ENCODE data around the gene KCNQ2.
A peak's percentile ranks its signal among the peaks of the same experiment; 100 is the strongest.

The KCNQ2 gene

DNA sequence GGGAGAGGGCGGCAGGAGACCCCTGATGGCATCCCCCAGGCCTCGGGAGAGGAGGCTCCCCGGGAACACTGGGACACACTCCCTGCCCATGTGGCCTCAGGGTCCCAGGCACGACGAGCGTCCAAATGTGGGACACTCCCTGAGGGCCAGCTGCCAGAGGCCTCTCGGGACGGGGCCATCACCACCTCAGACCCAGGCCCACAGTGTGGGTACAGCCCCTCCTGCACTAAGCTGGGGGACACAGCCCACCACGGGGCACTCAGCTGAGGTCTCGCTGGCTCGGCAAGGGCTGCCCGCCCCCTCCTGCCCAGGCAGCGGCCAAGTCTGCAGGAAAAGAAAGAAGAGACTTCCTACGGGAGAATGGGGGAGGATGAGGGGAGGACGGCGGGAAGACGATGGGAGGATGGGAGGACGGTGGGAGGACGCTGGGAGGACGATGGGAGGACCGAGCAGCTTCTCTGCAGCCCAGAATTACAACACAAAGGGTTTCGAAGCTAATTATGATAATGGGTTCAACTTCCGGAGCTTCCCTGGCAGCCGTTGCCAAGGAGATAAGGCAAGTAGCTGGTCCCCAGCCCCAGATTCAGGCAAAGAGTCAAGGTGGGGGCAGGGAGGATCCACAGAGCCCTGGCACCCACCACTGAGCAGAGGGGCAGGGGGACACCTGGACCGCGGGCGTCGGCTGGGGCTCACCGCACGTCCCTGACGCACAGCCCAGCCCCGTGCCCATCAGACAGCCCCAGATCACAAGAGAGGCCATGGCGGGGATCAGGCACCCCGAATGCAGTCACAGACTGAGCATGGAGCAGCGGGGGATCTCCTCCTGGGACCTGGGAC, 17.5 kb downstream of the KCNQ2 start:
- no peak for DNase-seq (ENCODE audit: low spot score)

DNA sequence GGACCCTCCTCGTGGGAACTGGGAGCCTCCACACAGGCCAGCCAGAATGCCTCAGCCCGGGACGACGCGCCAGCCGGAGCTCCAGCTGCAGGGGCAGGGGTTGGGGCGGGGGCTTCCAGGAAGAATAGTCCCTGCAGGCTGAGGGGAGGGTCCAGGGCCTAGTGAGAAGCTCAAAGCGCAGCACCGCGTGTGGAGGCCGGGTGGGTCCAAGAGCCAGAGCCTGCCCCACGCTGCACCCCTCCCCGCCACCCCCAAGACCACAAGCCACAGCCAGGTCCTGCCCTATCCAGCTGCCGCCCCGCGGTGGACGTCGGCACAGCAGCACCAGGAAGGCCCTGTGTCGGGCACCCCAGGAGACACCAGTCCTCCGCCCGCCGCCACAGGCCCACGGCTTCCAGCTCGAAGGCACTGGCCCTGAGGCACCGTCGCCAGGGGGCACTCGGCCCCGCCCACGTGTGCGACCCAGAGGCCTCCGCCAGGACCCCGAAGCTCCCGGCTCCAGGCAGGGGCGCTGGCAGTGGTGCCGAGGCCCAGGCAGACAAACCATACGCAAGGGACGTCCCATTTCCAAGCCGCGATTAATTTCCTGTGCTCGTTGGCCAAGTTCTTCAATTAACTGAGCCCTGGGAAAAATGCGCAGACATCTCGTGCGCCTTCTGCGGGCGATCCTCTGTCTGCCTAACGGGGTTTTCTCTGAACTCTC, 19.5 kb downstream of the KCNQ2 start:
- DNase-seq (ENCODE audit: low spot score) = peak; percentile 48

DNA sequence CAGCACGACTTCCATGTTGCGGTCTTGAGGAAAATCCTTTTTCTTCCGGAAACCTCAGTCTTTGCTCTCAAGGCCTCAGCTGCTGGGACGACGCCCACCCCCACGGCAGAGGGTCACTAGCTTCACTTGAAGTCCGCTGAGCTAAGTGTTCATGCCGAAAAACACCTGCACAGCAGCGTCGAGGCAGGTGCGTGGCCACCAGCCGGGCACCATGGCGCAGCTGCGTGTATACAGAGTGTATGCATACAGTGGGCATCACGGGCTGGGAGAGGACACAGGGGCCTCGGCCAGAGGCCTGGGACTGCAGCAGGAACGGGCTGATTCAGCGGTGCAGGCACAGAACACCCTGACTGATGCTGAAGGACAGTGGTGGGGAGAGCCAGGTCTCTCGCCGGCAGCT, 20.1 kb downstream of the KCNQ2 start:
- no peak for DNase-seq (ENCODE audit: low spot score)

DNA sequence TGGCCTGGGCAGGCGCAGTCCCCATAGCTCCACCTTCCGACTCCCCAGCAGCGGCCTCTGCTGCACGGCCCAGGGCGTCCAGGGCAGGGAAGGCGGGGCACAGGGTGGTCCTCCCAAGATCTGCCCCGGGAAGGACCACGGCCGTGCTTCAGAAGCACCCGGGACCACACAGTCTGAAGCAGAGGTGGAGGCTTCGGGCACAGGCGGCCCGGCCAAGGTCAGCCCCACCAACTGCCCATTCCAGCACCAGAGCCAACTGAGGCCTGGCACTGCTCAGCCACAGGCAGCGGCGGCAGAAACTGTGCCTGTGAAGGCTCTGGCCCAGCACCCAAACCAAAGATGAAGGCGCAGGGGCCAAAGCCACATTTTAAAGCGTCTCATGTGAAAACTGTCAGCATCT, 20.6 kb downstream of the KCNQ2 start:
- DNase-seq (ENCODE audit: low spot score) = no peak

DNA sequence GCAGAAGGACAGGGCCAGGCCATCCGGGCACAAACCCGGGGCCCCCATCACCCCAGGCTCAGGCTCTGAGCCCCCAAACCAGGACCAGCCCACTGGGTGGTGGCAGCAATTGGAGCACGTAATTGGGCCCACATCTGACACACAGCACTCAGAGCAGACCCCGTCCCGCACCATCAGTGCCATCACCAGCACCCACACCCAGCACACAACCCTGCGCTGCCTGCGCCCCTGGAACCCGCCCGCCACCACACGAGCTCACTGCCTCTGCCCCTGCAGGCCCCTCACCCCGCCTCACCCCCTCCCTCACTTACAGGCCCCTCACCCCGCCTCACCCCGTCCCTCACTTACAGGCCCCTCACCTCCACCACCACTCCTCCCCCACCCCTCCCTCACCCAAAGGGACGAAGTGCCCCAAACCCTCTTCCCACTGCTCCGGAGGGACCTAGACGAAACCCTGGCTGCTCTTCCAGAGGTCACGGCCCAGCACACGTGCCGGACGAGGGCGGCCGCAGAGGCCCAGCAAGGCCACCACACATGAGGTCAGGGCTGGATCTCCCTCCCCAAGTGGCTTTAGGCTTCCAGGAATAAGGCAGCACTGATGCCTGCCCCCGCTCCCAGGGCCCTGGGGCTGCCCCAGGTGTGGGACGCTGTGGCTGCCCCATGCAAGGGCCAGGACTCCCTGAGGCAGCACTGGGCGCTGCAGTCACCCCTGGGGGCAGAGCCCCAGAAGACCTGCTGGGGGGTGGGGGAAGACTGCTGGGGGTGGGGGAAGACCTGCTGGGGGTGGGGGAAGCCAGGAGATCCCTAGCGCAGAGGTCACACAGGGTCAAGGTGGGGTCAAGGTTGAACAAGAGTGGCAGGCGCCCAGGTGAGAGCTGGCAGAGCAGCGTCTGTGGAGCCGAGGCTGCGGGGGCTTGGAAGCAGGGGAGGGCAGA, 22.4 kb downstream of the KCNQ2 start:
- no peak for DNase-seq (ENCODE audit: low spot score)

DNA sequence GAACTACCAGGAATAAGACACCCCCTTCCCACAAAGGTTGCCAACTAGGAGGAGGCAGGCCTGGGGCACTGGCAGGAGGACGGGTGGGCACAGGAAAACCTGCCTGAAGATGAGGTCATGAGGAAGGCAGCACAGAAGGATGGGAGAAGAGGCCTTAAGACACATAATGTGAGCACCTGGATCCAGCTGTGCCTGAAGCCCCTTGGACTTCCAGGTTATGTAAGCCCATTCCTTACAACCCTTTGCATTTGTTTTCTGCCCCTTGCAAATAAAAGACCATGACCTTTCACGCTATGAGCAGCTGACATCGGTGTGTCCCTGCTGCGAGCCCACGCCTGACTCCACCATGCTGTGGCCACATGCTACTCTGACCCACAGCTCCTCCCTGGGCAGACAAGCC, 23.4 kb downstream of the KCNQ2 start:
- no peak for DNase-seq (ENCODE audit: low spot score)

DNA sequence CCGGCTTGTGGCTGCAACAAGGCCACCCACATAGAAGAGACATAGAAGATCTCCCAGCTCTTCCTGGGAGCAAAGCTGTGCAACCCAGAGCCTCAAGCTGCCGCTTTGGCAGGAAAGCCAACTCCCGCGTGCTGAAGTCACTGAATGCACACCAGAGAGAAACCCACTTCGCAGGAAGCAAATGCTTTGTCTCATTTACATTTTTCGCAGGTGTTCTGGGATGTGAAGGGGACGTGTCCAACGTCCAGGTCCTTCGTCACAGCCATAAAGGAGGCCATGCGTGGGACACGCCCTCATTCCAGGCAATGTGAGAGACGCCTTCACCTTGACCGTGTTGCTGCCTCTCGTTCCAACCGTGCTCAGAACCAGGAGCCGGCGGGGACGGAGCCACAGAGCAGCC, 24.4 kb downstream of the KCNQ2 start:
- no peak for DNase-seq (ENCODE audit: low spot score)

DNA sequence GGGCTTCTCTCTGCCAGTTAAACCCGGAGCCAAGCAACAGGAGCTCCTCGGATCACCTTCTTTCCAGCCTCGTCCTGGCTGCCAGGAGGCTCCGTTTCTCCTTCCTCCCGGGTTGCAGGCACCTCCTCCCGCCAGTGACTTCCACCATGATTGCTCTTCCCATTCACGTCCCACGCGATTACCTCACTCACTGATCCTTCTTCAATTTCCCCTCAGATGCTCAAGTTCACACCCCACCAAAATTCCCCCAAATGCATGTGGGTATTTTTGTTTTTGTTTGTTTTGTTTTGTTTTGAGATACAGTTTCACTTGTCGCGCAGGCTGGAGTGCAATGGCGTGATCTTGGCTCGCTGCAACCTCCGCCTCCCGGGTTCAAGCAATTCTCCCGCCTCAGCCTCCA, 25.1 kb downstream of the KCNQ2 start:
- DNase-seq (ENCODE audit: low spot score) = no peak

DNA sequence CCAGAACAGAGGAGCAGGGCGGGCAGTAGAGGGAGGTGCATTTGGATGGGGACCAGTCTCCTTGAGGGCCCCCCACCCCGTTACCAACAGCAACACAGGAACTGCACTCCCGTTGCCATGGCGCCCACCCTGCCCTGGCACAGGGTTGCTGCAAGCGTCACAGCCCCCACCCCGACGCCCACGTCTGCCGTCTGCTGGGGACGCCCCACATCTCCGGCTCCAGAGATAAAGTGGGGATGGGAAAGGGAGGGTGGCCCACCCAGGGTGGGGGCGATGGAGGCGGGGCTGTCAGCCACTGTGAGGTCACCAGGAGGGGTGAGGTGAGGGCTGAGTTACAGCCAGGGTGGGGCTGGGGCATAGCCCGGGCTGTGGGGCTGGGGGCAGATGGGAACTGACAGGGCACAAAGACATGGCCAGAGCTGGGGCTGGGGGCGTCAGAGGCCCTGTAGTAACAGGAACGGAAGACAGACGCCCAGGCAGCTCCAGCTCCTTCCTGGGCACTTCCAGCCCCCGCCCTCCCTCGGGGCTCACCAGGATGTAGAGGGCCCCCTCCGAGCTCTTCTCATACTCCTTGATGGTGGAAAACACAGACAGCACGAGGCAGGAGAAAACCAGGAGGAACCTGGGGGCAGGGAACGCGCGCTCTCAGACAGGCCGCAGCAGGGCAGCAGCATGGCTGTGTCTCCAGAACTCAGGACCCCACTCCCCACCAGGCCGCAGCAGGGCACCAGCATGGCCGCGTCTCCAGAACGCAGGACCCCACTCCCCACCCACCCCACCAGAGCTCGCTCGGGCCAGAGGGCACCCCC, 26.0 kb downstream of the KCNQ2 start:
- DNase-seq (ENCODE audit: low spot score) = no peak

DNA sequence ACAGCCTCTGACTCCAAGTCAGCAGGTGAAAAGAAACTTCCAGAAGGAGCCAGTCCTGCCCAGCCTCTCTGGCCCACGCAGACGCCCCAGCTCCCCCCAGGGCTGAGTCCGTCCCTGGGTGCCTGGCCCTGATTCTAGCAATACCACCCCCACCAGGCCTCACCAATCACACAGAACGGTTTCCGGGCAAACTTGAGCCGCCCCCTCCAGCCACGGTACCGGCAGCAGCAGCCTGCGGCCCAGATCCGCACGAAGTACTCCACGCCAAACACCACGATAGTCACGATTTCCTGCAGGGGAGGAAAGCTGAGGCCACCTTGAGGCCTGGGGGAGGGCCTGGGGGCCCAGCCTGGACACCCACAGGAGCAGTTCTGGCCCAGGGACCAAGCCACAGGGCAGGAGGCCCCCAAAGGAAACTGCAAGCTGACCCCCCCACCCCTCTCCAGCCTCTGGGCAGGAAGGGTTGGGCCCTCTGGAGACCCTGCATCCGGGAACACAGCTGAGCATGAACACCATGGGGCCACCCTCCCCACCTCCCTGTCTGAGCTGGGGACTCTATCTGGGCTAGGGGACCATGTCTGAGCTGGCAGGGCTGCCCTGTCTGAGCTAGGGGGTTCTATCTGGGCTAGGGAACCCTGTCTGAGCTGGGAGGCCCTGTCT, 27.2 kb downstream of the KCNQ2 start:
- no peak for DNase-seq (ENCODE audit: low spot score)

DNA sequence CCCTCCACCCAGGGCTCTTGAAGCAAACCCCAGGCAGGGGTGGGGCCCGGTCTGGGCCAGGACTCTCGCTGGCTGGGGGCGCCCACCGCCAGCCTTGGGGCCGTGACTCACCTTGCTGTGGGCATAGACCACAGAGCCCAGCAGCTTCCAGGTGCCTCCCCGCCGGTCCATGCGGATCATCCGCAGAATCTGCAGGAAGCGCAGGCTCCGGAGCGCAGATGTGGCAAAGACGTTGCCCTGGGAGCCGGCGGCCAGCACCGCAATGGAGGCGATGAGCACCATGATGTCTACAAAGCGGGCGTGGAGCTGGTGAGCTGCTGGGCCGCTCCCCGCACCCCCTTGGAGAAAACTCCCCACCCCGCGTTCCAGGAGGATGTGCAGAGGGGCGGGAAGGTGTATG, 27.9 kb downstream of the KCNQ2 start:
- no peak for DNase-seq (ENCODE audit: low spot score)

DNA sequence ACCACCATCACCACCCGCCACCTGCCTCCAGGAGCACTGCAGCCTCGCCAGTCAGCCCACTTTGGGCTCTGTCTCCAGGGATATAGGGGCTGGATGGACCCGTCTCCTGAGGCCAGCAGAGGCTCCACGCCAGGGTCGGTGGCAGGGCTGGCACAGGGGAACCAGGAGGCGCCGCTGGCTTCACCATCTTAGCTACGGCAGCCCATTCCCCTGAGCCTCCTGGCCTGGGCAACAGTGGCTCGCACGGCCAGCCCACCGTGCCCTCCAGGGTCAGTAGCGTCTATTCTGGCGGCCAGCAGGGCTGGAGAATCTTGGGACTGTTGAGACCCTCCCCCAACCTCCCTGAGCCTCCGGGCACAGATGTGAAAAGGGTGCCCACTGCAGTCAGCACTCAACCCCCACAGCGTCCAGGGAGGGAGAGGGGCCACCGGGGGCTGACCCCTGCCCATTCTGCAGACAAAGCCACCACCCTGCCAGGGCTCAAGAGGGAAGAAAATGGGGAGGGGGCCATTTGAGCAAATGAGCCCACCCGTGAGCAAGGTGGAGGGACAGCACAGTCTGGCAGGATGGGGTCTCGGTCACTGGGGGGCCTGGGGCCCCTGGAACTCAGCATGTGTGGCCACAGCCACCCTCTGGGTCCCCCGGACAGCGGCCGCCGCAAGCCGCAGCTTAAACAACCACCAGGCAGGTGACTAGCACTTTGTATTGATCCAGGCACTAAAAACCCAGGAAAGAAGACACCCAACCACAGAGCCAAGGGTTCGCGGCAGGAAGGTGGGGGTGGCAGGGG, 28.7 kb downstream of the KCNQ2 start:
- no peak for DNase-seq (ENCODE audit: low spot score)

DNA sequence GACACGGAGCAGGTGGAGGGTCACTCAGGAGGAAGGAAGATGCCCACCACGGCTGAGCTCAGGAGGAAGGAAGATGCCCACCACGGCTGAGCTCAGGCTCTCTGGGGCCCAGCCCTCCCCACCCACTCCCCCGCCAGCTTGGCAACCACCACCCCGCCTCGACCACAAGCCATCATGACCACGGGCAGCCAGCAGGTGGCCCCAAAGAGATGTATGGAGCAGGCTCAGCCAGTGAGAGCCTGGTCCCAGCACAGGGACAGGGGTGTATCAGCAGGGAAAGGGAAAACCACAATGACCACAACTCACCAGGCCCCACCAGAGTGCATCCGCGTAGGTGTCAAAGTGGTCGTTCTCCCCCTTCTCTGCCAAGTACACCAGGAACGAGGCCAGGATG, 30.4 kb downstream of the KCNQ2 start:
- peak; percentile 63 for DNase-seq (ENCODE audit: low spot score)

DNA sequence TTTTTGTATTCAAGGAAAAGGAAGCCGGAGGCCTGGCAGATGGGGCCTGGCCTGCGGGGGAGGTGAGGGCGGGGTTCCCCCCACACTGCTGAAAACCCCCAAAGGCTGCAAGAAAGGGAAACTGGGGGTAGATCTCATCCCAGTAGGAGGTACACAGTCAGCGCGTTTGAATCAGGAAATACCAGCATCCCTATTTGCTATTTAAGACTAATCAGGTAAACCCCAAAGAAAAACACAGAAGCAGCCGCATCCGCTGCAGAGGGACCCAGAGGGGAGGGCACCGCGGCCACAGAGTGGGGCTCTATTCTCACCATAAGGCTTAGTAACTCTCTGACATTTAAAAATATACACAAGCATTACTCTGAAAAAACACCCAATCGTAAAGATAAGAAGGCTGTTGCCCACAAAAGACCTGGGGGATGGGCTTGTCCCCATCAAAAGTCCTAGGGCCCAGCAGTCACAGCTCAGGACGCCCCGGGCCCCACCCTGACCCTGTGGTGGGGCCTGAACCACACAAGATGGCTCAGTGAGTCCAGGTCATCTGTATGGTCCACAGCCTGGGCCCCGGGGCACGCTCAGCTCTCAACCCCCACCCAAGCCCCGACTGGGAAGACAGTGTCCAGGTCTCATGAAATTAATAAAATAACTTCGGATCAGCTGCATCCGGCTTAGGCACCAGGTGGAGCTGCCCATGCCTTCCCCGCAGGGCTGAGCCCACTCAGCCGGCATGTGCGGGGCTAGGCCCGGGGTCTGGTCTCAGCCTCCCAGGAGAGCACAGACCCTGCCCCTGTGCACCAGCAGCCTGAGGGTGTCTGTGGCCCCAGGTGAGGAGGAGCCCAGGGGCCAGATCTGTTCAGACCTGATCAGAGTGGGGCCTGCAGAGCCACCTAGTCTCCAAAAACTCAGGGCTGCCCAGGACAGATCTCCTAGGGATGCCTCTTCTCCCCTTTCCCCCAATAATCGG, 31.0 kb downstream of the KCNQ2 start:
- DNase-seq (ENCODE audit: low spot score) = no peak

DNA sequence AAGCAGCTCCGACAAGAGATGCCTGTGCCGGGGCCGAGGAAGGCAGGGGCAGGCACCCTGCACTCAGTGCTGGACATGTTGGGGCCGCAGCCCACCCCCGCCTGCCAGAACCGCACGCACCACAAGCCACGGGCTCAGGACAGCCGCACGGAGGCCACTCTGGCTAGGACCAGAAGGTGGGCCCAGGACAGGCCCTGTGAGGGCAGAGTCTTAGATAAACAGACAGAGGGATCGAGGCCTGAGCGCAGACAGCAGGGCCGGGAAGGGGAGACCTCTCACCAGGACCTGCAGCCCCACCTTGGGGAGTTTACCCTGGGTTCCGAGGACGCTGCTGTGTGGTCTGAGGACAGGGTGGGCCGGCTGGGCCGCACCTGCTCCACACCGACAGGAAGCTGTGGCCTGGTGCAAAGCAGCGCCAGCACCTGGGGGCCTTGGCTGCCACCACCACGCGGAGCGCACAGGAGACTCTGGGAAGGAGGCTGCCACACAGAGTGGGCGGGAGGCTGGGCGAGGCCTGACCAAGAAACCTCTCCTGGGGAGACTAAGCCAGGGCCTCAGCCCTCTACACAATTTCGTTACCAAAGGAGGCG, 32.0 kb downstream of the KCNQ2 start:
- no peak for DNase-seq (ENCODE audit: low spot score)

DNA sequence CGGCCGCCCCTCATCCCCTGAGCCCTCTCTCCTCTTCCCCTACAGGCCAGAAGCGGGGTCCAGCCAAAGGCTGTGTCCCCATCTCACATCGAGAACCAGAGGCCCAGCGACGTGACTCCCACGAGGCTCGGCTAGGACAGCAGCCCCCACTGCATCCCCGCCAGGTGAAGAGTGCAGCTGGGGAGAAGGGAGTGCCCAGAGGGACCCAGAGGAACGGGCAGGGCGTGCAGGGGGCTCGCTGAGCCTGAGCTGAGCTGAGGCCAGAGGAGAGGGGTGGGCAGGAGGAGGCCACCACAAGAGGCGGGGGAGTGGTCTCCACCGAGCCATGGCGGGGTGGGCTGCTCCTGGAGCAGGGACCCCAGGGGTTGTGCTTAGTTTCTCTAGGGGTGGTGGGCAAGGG, 32.6 kb downstream of the KCNQ2 start:
- no peak for DNase-seq (ENCODE audit: low spot score)

DNA sequence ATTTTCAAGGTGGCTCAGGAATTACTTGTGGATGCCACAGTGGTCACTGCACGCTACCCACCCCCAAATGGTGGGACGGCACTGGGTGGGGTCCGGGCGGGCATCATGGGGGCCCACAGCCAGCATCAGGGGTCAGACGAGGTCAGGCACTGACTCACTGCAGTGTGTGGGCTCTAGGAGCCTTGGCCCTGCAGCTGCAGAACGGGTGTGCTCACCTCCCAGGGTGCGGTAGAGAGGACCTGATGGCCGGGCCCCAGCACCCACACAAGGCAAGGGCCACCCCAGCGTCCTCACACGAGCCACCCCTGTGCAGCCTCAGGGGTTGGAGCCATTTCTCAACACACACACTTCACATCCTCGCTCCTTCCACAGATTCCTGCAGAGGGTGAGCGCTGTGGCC, 34.3 kb downstream of the KCNQ2 start:
- DNase-seq (ENCODE audit: low spot score) = no peak

DNA sequence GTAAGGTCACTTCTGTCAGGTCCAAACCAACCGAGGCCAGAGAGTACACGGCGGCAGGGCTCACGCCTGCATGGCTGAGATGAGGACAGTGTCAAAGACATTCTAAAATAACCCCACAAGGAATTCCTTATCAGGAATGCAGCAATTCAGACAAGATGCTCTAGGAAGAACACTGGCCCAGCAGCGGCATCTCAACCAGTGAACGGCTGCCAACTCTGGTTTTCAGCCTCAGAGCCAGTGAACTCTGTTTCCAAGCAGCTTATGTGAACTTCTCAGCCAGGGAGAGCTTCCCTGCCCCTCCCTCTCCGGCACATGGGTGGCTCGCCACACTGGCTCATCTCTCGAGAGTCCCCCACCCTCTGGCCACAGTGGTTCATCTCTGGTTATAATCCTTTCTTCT, 36.9 kb downstream of the KCNQ2 start:
- peak; percentile 47 for DNase-seq (ENCODE audit: low spot score)
